Activated naive CD8-positive, alpha-beta T cell treated with anti-CD3 and anti-CD28 coated beads for 36 hours (primary cell): ENCODE results near the gene PPP2R5C. TPM values are rescaled to one million over a fixed set of nuclear protein-coding genes. Genes with fewer than 3 reads are reported as not detected.

Source experiments
- DNase-seq: peaks from one replicate; pipeline ENCODE4 v3.0.0; 2021
- H3K27ac Mint-ChIP-seq: one replicate; pipeline ENCODE4 v1.8.0; 2022; ENCODE audit warnings: mild to moderate bottlenecking, moderate library complexity, mixed read lengths
- H3K27me3 Mint-ChIP-seq: one replicate; pipeline ENCODE4 v1.8.0; 2022; ENCODE audit warnings: mild to moderate bottlenecking, mixed read lengths
- H3K36me3 Mint-ChIP-seq: one replicate; pipeline ENCODE4 v1.8.0; 2021; ENCODE audit warnings: mild to moderate bottlenecking, mixed read lengths
- H3K4me1 Mint-ChIP-seq: one replicate; pipeline ENCODE4 v1.8.0; 2021; ENCODE audit warnings: mixed read lengths
- H3K4me3 Mint-ChIP-seq: one replicate; pipeline ENCODE4 v1.8.0; 2022; ENCODE audit warnings: mild to moderate bottlenecking, moderate library complexity, mixed read lengths
- H3K9me3 Mint-ChIP-seq: one replicate; pipeline ENCODE4 v1.8.0; 2022; ENCODE audit warnings: mixed read lengths
- total RNA-seq, 2 experiments: library from RNA; stranded (reverse); gene quantifications; one replicate each; pipeline ENCODE4 v1.2.3, GENCODE V29; 2021

The PPP2R5C gene
- total RNA-seq, 2 experiments from 2014 or later: 209 to 221 TPM

DNA sequence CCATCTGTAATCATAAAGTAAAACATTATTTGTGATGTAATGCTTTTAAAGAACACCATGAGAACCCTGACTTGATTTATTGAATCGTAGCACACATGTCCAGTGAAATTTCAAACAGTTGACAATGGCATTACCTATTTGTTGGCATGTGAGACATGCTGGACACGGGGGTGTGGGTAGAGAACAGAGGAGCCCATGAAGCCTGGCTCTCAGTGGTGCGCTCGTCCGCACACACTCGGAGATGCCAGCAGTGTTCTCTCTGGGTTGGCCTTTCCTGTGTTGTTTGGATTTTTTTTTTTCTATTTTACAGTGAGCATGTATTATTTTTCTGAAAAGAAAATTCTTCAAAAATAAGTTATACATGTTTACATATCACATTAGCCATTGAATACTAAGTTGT is 78.2 kb downstream of the PPP2R5C start:
- DNase-seq: no peak
- Mint-ChIP-seq H3K9me3 (no peaks in the 10 kb centered on the region), H3K27ac (peak overlapping the region; percentile 85), H3K4me1 (peaks cover 81% of the 10 kb centered on the region), H3K4me3 (no peak overlapping the region), H3K27me3 (no peaks in the 10 kb centered on the region), H3K36me3 (peaks cover 23% of the 10 kb centered on the region)

DNA sequence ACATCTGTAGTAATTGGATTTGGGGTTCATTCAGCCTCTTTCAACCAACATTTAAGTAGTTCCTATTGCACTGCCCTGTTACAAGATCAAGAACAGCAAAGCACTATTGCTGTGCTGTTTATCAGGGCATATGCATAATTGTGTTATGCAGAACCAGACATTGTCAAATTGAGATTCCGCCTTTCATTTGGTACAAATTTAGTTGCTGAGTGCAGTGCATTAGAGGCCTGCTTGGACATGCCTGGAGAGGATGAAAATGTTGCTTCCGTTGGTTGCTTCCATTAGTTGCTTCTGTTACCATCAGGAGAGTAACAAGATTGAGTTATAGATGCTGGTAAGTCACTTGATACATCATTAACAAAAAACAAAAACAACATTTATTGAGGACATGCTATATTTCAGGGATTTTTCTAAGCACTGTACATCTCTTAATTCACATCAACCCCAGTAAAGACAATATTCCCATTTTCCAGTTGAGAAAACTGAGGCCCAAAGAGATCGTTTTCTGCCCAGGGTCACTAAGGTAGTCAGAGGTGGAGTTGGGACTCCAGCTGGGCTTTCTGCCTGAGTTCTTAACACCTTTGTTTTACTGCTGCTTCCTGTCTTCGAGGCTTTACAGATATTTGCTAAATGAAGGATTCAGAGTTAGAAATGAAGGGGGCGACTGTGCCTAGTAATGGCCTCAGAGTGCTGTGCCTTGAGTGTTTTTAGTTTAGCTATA is 79.3 kb downstream of the PPP2R5C start:
- no peak overlapping the region for H3K4me3 Mint-ChIP-seq

DNA sequence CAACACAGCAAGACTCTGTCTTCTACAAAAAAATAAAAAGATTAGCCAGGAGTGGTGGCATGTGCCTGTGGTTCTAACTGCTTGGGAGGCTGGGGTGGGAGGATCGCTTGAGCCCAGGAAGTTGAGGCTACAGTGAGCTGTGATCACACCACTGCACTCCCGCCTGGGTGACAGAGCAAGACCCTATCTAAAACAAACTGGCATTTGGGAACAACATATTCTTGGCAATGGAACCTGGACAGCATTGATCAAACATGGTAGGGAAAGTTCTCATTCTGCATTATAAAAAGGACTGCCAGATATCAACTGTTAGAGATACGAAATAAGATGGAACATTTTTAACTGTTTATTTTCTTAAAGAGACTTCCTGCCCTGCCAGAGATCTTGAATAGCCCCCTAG is 81.5 kb downstream of the PPP2R5C start:
- peaks cover 79% of the 10 kb centered on the region for H3K4me1 Mint-ChIP-seq
- DNase-seq: no peak
- no peaks in the 10 kb centered on the region for H3K9me3 Mint-ChIP-seq
- H3K27ac Mint-ChIP-seq: peak overlapping the region; percentile 49
- H3K4me3 Mint-ChIP-seq: no peak overlapping the region
- no peaks in the 10 kb centered on the region for H3K27me3 Mint-ChIP-seq
- H3K36me3 Mint-ChIP-seq: peaks cover 20% of the 10 kb centered on the region

More for the DNA sequence above, 79.3 kb downstream of the PPP2R5C start:
- Mint-ChIP-seq H3K27me3 (no peaks in the 10 kb centered on the region), H3K36me3 (peaks cover 23% of the 10 kb centered on the region), H3K4me1 (peaks cover 80% of the 10 kb centered on the region), H3K9me3 (no peaks in the 10 kb centered on the region), H3K27ac (peak overlapping the region; percentile 73)
- no peak for DNase-seq

DNA sequence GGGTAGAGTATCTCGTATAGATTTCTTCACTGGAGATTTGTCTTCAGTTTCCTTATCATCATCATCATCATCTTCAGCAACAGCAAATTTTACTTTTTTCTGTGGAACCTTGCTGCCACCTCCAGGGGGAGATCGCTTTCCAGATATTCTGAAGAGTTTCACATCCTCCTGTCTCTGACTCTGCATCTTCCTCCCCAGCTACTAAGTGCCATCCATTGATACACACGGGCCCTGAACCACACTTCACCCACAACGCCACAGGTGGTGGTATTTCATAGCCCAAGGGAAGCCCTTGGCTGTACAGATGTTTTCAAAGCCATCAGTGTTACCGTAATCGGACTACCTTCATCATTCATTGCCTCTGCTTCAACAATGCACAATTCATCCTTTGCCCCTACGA is 82.2 kb downstream of the PPP2R5C start:
- peak; percentile 56 for DNase-seq

DNA sequence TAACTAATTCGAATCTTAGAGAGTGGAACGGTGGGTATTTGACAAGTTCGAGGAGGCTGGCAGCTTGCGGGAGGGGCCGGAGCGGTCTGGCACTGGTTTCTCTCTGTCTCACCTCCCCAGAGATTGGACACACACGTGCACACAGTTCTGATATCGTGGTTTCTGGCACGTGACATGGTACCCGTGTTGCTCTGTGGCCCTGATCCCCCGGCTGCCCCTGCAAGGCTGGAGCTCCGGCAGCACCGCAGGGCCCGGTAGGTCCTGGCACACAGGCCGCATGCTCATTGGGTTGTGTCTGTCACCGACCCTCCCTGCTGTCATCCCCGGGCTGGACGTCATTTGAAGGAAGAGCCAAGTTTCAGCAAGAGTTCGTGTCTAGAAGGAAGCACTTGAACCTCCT is 82.7 kb downstream of the PPP2R5C start:
- DNase-seq: no peak
- Mint-ChIP-seq H3K9me3 (no peaks in the 10 kb centered on the region), H3K27ac (peak overlapping the region; percentile 49), H3K4me3 (no peak overlapping the region), H3K36me3 (peaks cover 20% of the 10 kb centered on the region), H3K4me1 (peaks cover 76% of the 10 kb centered on the region), H3K27me3 (no peaks in the 10 kb centered on the region)

More for the DNA sequence above, 82.2 kb downstream of the PPP2R5C start:
- H3K27me3 Mint-ChIP-seq: no peaks in the 10 kb centered on the region
- peak overlapping the region; percentile 49 for H3K27ac Mint-ChIP-seq
- H3K9me3 Mint-ChIP-seq: no peaks in the 10 kb centered on the region
- peaks cover 77% of the 10 kb centered on the region for H3K4me1 Mint-ChIP-seq
- peaks cover 20% of the 10 kb centered on the region for H3K36me3 Mint-ChIP-seq
- H3K4me3 Mint-ChIP-seq: no peak overlapping the region

DNA sequence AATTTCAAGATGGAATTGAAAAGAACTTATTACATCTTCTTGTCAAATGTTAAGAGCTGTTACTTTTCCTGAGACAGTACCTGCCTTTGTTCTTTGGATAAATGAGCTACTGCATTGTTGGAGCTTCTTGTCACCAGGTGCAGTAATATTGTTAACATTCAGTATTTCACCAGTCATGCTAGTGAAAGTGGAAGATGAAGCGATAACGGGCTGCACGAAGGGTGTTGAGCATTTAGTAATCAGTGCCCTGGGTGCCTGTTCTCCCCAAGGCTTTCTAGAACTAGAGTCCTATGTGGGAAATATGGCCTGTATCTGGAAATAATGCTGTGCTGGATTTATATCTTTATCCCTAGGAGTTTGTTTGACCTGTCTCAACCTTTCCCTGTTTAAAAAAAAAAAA is 83.2 kb downstream of the PPP2R5C start:
- no peaks in the 10 kb centered on the region for H3K27me3 Mint-ChIP-seq
- peaks cover 16% of the 10 kb centered on the region for H3K36me3 Mint-ChIP-seq
- H3K4me3 Mint-ChIP-seq: no peak overlapping the region
- no peak for DNase-seq
- peaks cover 76% of the 10 kb centered on the region for H3K4me1 Mint-ChIP-seq
- no peaks in the 10 kb centered on the region for H3K9me3 Mint-ChIP-seq
- peak overlapping the region; percentile 31 for H3K27ac Mint-ChIP-seq

DNA sequence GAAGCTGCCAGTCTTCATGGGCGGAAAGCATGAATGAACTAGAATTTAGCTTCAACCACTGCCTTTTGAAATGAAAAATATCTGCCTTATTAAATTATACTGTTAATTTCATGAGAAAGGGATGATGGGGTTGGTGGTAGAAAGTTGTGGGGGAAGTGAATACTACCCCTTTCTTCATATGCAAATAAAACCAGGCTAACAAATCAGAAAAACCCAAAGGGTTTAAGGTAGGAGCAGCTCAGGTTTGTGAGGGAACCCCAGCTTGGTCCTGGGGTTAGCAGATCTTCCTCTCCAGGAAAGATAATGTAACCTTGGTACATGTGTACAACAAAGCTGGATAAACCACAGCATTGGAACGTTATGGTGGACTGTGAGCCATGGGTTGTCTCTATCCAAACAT is 84.0 kb downstream of the PPP2R5C start:
- Mint-ChIP-seq H3K9me3 (no peaks in the 10 kb centered on the region), H3K36me3 (peaks cover 18% of the 10 kb centered on the region), H3K4me3 (no peak overlapping the region), H3K4me1 (peaks cover 78% of the 10 kb centered on the region), H3K27ac (peak overlapping the region; percentile 44), H3K27me3 (no peaks in the 10 kb centered on the region)
- no peak for DNase-seq

DNA sequence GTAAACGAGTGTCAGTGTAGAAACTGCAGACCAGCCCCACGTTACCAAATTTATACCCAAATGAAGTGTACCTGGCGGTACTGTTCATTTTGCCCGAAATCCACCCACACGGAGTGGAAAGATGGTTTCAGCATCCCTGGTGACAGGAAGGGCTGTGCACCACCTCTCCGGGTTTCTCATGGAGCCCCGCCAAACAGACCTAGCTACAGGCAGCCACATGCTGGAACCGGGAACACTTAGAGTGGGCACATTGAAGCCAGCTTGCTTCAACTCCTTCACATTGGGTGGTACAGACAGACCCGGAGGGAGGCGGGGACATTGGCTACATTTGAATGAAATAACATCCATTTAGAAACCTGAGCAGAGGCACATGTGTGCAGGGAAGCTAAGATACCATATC is 84.4 kb downstream of the PPP2R5C start:
- Mint-ChIP-seq H3K9me3 (no peaks in the 10 kb centered on the region), H3K27me3 (no peaks in the 10 kb centered on the region), H3K4me3 (no peak overlapping the region), H3K36me3 (peaks cover 19% of the 10 kb centered on the region), H3K4me1 (peaks cover 77% of the 10 kb centered on the region), H3K27ac (peak overlapping the region; percentile 72)
- no peak for DNase-seq

DNA sequence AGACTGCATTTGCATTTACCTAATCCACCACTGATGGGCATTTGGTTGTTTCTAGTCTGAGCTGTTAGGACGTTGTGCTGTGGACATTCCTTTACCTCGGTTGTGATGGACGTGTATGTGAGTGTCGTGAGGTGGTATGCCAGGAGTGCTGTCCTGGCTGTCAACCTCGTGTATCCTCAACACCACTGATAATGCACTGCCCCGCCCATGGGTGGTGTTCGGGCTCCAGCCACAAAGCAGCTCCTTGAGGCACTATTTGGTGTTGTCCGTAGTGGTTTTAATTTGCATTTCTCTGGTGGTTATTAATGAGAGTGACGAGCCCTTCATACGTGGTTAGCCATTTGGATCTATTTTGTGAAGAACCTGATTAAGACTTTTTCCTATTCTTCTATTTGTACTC is 87.6 kb downstream of the PPP2R5C start:
- Mint-ChIP-seq H3K27ac (no peak overlapping the region), H3K36me3 (peaks cover 9% of the 10 kb centered on the region), H3K4me3 (no peak overlapping the region), H3K9me3 (no peaks in the 10 kb centered on the region), H3K27me3 (no peaks in the 10 kb centered on the region), H3K4me1 (peaks cover 77% of the 10 kb centered on the region)
- DNase-seq: no peak

DNA sequence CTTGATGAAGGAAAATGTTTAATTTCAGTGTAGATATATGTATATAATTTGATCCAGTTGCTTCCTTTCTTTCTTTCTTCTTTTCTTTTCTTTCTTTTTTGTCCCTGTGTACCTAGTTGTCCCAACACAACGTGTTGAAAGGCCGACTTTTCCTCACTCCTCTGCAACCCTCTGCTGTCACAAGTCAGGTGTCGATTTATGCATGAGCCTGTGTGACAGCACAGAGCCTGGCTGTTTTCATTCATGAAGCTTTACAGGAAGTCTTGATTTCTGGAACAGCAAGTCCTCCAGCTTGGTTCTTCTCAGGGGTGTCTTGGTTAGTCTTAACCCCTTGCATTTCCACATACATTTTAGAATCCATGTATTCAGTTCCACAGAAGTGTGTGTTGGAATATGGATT is 88.1 kb downstream of the PPP2R5C start:
- Mint-ChIP-seq H3K27ac (no peak overlapping the region), H3K27me3 (no peaks in the 10 kb centered on the region), H3K9me3 (no peaks in the 10 kb centered on the region), H3K4me3 (no peak overlapping the region), H3K36me3 (peaks cover 9% of the 10 kb centered on the region), H3K4me1 (peaks cover 76% of the 10 kb centered on the region)
- no peak for DNase-seq

DNA sequence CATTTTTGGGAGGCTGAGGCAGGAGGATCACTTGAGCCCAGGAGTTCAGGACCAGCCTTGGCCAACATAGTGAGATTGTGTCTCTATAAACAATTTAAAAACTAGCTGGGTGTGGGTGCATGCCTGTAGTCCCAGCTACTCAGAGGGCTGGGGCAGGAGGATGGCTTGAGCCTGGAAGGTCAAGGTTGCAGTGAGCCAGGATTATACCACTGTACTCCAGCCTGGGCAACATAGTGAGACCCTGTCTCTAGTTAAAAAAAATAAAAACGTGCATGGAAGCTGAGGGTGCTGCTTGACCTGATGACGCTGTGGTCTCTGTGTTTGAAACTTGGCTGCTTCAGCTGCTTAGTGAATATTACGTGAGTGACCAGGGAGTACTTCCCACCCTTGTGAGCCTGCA is 89.7 kb downstream of the PPP2R5C start:
- Mint-ChIP-seq H3K27ac (no peak overlapping the region), H3K36me3 (peaks cover 13% of the 10 kb centered on the region), H3K27me3 (no peaks in the 10 kb centered on the region), H3K4me3 (no peak overlapping the region), H3K4me1 (peaks cover 72% of the 10 kb centered on the region), H3K9me3 (no peaks in the 10 kb centered on the region)
- DNase-seq: no peak

DNA sequence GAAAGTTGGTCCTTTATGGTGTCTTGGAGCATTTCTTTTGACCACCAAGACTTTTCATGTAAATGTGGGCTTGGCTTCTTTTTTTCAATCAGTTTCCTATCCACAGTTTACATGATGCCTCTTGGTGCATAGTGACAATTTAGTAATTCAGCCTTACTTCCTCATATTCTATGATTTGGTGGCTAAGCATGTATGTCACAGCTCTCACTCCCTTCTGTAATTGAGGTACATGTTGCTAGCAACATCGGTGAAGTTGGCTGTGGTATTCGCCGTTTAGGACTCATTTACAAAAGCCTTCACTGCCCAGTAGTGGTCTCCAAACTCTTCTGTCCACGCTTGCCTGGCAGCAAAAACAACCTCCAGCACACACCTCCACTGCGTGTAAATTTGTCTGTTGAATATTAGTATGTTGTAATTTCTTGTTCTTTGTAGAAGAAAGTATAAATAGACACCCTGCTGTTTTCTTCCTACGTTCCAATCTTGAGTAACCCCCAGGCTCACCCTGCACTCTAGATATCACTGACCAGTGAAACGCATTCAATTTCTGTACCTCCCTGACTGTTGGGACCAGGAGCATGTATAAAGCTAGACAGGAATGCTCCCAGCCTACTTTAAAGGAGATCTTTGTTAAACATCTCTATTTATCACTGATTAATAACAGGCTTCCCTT is 90.4 kb downstream of the PPP2R5C start:
- DNase-seq: no peak
- H3K27me3 Mint-ChIP-seq: no peaks in the 10 kb centered on the region
- H3K4me1 Mint-ChIP-seq: peaks cover 71% of the 10 kb centered on the region
- no peaks in the 10 kb centered on the region for H3K9me3 Mint-ChIP-seq
- no peak overlapping the region for H3K27ac Mint-ChIP-seq
- H3K4me3 Mint-ChIP-seq: no peak overlapping the region
- H3K36me3 Mint-ChIP-seq: peaks cover 15% of the 10 kb centered on the region

DNA sequence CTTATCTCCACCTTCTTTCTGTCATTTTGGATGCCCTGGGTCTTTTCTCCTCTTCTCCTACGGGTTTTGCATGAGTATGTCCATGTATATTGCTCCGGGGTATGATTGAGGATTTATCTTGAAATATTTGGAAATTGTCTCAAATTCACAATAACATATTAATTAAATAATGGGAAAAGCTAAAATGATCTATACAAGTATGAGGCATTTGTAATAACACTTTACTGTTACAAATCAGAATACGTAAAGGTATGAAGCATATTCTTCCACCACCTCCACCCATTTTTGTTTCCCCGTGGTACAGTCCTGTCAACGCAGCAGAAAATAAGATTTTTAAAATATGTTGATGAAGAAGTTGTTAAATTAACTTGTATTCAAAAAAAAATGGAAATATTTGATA is 91.3 kb downstream of the PPP2R5C start:
- no peaks in the 10 kb centered on the region for H3K27me3 Mint-ChIP-seq
- no peaks in the 10 kb centered on the region for H3K9me3 Mint-ChIP-seq
- no peak for DNase-seq
- no peak overlapping the region for H3K27ac Mint-ChIP-seq
- H3K36me3 Mint-ChIP-seq: peaks cover 22% of the 10 kb centered on the region
- H3K4me1 Mint-ChIP-seq: peaks cover 72% of the 10 kb centered on the region
- no peak overlapping the region for H3K4me3 Mint-ChIP-seq

DNA sequence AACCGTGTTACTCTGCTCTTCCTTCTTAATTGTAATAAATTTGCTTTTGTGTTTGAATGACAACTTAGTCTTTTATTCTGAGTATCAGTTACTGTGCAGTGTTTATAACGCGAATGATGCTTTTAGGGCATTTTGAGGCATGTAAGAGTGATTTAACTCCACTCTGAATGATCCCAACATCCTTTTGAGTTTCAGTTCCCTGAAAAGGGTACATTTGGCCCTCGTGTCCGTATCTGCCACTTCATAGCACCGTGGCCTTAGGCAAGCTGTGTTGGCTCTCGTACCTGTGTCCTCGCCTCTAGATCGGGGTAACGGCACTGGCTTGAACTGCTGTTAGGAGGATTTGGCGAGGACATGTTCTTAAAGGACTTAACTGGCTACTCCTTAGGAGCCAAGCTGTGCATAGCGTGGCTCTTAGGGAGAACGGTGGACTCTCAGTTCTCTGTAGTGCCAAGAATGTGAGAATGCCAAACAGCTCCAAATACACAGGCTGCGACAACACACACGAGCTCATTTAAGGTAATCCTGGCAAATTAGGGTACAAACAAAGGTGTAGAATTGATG is 92.0 kb downstream of the PPP2R5C start:
- H3K36me3 Mint-ChIP-seq: peaks cover 23% of the 10 kb centered on the region
- DNase-seq: no peak
- H3K9me3 Mint-ChIP-seq: no peaks in the 10 kb centered on the region
- peak overlapping the region; percentile 75 for H3K27ac Mint-ChIP-seq
- H3K27me3 Mint-ChIP-seq: no peaks in the 10 kb centered on the region
- no peak overlapping the region for H3K4me3 Mint-ChIP-seq
- H3K4me1 Mint-ChIP-seq: peaks cover 70% of the 10 kb centered on the region

DNA sequence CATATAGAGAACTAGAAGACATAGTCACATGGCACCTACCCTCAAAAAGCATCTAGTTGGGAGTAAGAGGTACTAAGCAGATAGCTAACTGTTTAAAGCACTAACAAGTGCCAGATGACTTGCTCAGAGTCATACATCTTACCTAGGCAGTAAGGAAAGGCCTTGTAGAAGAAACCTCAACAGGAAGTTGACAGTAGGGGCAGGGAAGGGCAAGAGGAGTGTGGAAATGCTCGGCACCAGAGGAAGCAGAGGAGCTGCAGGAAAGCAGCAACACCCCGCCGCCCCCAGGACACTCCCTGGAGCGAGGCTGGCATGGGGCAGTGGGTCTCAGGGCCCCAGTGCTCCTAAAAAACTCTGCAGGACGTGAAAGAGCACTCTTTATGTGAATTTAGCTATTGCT is 92.9 kb downstream of the PPP2R5C start:
- Mint-ChIP-seq H3K4me3 (no peak overlapping the region), H3K27ac (peak overlapping the region; percentile 75), H3K27me3 (no peaks in the 10 kb centered on the region), H3K36me3 (peaks cover 30% of the 10 kb centered on the region), H3K4me1 (peaks cover 72% of the 10 kb centered on the region), H3K9me3 (no peaks in the 10 kb centered on the region)
- no peak for DNase-seq
